Gastrocnemius medialis (tissue), 4 donors: ENCODE measurements around the gene SNW1. TPM values are rescaled to one million over a fixed set of nuclear protein-coding genes. Genes with fewer than 3 reads are reported as not detected.
"Not testable (repeated sequence)": the region's sequence is repeated elsewhere in the genome, so short reads cannot be mapped to it uniquely, and the experiment has no call there.

Experiments
- ATAC-seq, 2 donors: fragments of 150-250 bp; one replicate each; pipeline ENCODE4 v1.9.1; 2016
- DNase-seq, 2 donors: peaks; one replicate each; pipeline ENCODE4 v3.0.0-alpha.2; 2019
- H3K27ac ChIP-seq, 4 donors: fragments of 200-600 bp; sonication (generic); 1 replicate in 1 of 4; 2 replicates in 3 of 4; pipeline ENCODE4 v1.5.1; 2016 to 2018; ENCODE audit warnings: mild to moderate bottlenecking in 2 of 4, moderate library complexity in 1 of 4
- H3K27me3 ChIP-seq, 3 donors: fragments of 200-600 bp; sonication (generic) in 2 of 3; 1 replicate in 1 of 3; 2 replicates in 2 of 3; pipeline versions ENCODE4 v1.5.1 to v1.6.0; 2016 to 2019; ENCODE audit warnings: mild to moderate bottlenecking in 1 of 3, moderate library complexity in 1 of 3
- H3K36me3 ChIP-seq, 2 donors: fragments of 200-600 bp; sonication (generic) in 1 of 2; one replicate each; pipeline ENCODE4 v1.5.1; 2017 to 2018
- H3K4me1 ChIP-seq, 2 donors: fragments of 200-600 bp; sonication (generic) in 1 of 2; one replicate each; pipeline ENCODE4 v1.5.1; 2016 to 2017; ENCODE audit warnings: mild to moderate bottlenecking in 2 of 2
- H3K4me3 ChIP-seq, 4 donors: fragments of 200-600 bp; sonication (generic) in 3 of 4; 1 replicate in 1 of 4; 2 replicates in 3 of 4; pipeline ENCODE4 v1.5.1; 2016 to 2019; ENCODE audit warnings: mild to moderate bottlenecking in 2 of 4
- H3K9me3 ChIP-seq, 3 donors: fragments of 200-600 bp; sonication (generic) in 2 of 3; 1 replicate in 1 of 3; 2 replicates in 2 of 3; pipeline ENCODE4 v1.5.1; 2016 to 2019
- POLR2A ChIP-seq, 2 donors: fragments of 450-650 bp; IDR thresholded peaks; one replicate each; pipeline ENCODE4 v1.6.1; 2017; ENCODE audit warnings: antibody characterized with exemption in 2 of 2, mild to moderate bottlenecking in 2 of 2, moderate library complexity in 2 of 2
- in situ Hi-C, 4 donors: fragments of 200-750 bp; cut with MboI; loops; one replicate each; pipeline versions ENCODE4 v1.15.0 to v1.8.0; 2017; ENCODE audit warnings: low sequenced_read_pairs in 4 of 4
- intact Hi-C: fragments of 100-400 bp; cut with DNase I; formaldehyde crosslinking; loops from one replicate; pipeline ENCODE4 v1.15.1; 2023; ENCODE audit warnings: low total_unique reads
- total RNA-seq, 4 donors: library from RNA; depleted of rRNA; stranded (reverse); fragments of >200 nt; gene quantifications; one replicate each; pipeline versions ENCODE4 v1.1.0 to v1.2.3, GENCODE V29; 2016
- TF ChIP-seq, protein P1 (sequence below), 5 experiments: fragments of 450-650 bp in 3 of 5; fragments of 200-600 bp in 2 of 5; sonication (generic) in 2 of 5; IDR thresholded peaks in 4 of 5; conservative IDR thresholded peaks in 1 of 5; 1 replicate in 4 of 5; 2 replicates in 1 of 5; pipeline ENCODE4 v1.5.1; 2016 to 2019; ENCODE audit warnings: antibody characterized with exemption in 5 of 5, mild to moderate bottlenecking in 3 of 5, moderate library complexity in 3 of 5

Gene SNW1
- total RNA-seq, 4 donors from 2014 or later = 47.1 to 59.7 (median 54.4) TPM

DNA sequence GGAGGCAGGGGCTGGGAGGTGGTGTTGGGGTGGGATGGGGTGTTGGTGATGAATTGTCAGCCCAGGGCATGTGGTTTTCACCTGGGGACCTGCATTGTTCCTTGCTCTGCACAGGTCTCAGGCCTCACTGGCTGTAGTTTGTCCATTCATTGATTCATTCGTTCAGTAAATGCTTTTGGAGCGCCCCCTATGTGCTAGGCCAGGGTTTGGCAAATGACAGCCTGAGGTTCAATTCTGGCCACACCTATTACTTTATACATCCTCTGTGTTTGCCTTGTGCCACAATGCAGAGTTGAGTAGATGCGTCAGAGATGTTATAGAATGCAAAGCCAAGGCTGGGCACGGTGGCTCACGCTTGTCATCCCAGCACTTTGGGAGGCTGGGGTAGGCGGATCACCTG lies 43.6 kb upstream of the SNW1 start:
- H3K9me3 ChIP-seq = no peaks in the 10 kb centered on the region
- H3K27me3 ChIP-seq = no peaks in the 10 kb centered on the region
- no peak overlapping the region for H3K27ac ChIP-seq
- H3K36me3 ChIP-seq = no peaks in the 10 kb centered on the region
- in situ Hi-C loops = no loop called here
- H3K4me1 ChIP-seq = peaks cover 10 to 12% of the 10 kb centered on the region in 2 donors
- intact Hi-C loops = loop anchor here (5.0 kb wide), 1 partner anchor 187 kb away; the partner anchor contains the start of gene SPTLC2
- TF ChIP-seq POLR2A (IDR thresholded peaks at IDR 0.05) = no peak
- TF ChIP-seq, protein P1, sequence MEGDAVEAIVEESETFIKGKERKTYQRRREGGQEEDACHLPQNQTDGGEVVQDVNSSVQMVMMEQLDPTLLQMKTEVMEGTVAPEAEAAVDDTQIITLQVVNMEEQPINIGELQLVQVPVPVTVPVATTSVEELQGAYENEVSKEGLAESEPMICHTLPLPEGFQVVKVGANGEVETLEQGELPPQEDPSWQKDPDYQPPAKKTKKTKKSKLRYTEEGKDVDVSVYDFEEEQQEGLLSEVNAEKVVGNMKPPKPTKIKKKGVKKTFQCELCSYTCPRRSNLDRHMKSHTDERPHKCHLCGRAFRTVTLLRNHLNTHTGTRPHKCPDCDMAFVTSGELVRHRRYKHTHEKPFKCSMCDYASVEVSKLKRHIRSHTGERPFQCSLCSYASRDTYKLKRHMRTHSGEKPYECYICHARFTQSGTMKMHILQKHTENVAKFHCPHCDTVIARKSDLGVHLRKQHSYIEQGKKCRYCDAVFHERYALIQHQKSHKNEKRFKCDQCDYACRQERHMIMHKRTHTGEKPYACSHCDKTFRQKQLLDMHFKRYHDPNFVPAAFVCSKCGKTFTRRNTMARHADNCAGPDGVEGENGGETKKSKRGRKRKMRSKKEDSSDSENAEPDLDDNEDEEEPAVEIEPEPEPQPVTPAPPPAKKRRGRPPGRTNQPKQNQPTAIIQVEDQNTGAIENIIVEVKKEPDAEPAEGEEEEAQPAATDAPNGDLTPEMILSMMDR (IDR thresholded peaks at IDR 0.05 in 4 of 5, conservative IDR thresholded peaks at IDR 0.05 in 1 of 5) = no peak
- ATAC-seq (no peak), DNase-seq (no peak)
- no peak overlapping the region for H3K4me3 ChIP-seq

DNA sequence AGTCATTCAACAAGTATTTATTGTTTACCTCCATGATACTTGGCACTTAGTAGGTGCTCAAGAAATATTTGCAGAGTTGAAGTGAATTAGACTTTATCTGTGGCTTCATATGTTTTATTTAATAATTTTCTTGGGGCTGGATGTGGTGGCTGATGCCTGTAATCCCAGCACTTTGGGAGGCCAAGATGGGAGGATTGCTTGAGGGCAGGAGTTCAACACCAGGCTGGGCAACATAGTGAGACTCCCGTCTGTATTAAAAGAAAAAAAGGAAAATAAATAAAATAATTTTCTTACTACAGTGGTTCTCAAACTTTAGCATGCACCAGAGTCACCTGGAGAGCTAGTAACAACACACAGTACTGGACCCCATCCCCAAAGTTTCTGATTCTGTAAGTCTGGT lies 39.9 kb upstream of the SNW1 start:
- Histone ChIP-seq H3K9me3 (no peaks in the 10 kb centered on the region), H3K27me3 (no peaks in the 10 kb centered on the region), H3K4me3 (peak overlapping the region; percentile 66 to 94 (median 89)), H3K36me3 (no peaks in the 10 kb centered on the region), H3K4me1 (peaks cover 12 to 14% of the 10 kb centered on the region in 2 donors), H3K27ac (peak overlapping the region; percentile 87 to 98 (median 96))
- DNase-seq = no peak
- no peak for ATAC-seq
- intact Hi-C loops (loop anchor here (1.0 to 5.0 kb wide), 4 partner anchors 40 to 344 kb away; partner anchors contain the start of genes ALKBH1, SLIRP, SNW1 and SPTLC2), in situ Hi-C loops (no loop called here)
- TF ChIP-seq, protein P1 (IDR thresholded peaks at IDR 0.05 in 4 of 5, conservative IDR thresholded peaks at IDR 0.05 in 1 of 5) = no peak
- TF ChIP-seq POLR2A (IDR thresholded peaks at IDR 0.05) = no peak

DNA sequence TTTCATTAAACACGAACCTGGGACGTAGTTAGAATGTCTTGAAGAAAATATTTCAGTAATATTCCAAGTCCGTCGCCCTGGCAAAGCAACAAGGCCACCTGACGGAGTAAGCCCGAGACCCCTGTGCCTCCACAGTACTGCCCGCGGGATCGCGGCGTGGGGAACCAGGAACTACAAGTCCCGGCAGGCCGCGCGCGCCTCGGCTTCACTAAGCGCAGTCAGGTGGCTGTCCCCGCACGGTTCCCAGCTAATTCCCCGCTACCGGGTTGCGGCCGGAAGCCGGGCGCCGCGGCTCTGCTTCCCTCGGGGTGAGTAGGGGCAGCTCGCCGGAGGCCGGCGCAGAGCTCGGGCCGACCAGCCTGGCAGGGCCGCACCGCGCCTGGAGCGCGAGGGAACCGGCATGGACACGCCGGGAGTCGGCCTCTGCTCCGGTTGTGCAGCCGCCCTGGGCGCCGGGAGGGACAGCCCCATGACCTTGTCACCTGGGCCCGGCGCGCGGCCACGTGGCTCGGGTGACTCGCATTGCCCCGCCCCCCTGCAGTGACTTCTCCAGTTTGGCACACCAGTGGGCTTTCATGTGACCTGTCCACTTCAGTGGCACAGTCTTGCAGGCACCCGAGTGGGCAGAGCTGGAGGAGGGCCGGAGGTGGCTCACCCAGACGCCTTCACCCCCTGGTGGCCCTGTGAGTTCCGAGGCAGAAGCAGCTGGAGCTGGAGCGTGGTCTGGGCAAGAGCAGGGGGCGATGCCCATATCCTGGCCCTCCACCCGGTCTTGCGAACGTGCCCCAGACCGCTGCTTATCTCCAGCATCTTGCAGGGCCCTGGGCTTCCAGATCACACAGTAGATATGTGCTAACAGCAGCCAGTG lies 39.1 kb upstream of the SNW1 start, which contains the start of gene ADCK1:
ADCK1 (plus strand) TSS at position 247 of the 868 bp plus-strand sequence. CDS start 18,870 bp downstream, outside the sequence.
- no peaks in the 10 kb centered on the region for H3K9me3 ChIP-seq
- H3K27ac ChIP-seq = peak within 1 kb of the TSS; percentile 87 to 98 (median 96)
- DNase-seq = peak; percentile 86 to 97
- peak within 1 kb of the TSS; percentile 66 to 94 (median 89) for H3K4me3 ChIP-seq
- intact Hi-C loops = loop anchor here (1.0 to 5.0 kb wide), 4 partner anchors 39 to 343 kb away; partner anchors contain the start of genes ALKBH1, SLIRP, SNW1 and SPTLC2
- TF ChIP-seq POLR2A (IDR thresholded peaks at IDR 0.05) = peak; percentile 75 to 83
- TF ChIP-seq, protein P1 (IDR thresholded peaks at IDR 0.05 in 4 of 5, conservative IDR thresholded peaks at IDR 0.05 in 1 of 5) = peak; percentile 32 to 52 (median 41)
- ATAC-seq = peak; percentile 93 to 96
- H3K4me1 ChIP-seq = peaks cover 12 to 14% of the 10 kb centered on the region in 2 donors
- H3K36me3 ChIP-seq = no peaks in the 10 kb centered on the region
- H3K27me3 ChIP-seq = no peaks in the 10 kb centered on the region
- in situ Hi-C loops = no loop called here

DNA sequence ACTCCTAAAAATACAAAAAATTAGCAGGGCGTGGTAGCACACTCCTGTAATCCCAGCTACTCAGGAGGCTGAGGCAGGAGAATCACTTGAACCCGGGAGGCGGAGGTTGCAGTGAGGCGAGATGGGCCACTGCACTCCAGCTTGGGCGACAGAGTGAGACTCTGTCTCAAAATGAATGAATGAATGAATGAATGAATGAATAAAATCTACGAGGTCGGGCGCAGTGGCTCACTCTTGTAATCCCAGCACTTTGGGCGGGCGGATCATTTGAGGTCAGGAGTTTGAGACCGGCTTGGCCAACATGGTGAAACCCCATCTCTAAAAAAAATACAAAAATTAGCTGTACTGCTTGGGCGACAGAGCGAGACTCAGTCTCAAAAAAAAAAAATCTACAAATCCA lies 38.5 kb upstream of the SNW1 start:
- H3K27me3 ChIP-seq, in situ Hi-C loops, intact Hi-C loops, ATAC-seq, DNase-seq, H3K9me3 ChIP-seq, H3K36me3 ChIP-seq: not testable (repeated sequence)
- Histone ChIP-seq H3K27ac (peak overlapping the region; percentile 87 to 98 (median 96)), H3K4me3 (peak overlapping the region; percentile 66 to 94 (median 89)), H3K4me1 (peaks cover 12 to 14% of the 10 kb centered on the region in 2 donors)

DNA sequence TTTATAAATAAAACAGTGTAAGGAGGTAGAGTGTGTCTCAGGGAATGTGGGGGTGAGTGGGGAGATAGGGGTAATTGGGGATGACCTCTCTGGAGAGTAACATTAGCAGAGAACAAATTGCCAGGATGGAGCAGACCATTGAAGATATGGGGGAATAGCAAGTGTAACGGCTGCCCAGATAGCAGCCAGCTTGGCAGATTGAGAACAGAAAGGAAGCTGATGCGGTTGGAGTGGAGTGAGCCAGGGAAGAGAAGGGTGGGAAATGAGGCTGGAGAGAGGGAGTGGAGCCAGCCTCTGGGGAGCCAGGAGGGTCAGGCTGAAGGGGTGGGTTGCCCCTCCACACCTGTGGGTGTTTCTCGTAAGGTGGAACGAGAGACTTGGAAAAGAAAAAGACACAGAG lies 33.4 kb upstream of the SNW1 start:
- no peak for TF ChIP-seq POLR2A (IDR thresholded peaks at IDR 0.05)
- TF ChIP-seq, protein P1 (IDR thresholded peaks at IDR 0.05 in 4 of 5, conservative IDR thresholded peaks at IDR 0.05 in 1 of 5) = no peak
- Histone ChIP-seq H3K27me3 (no peaks in the 10 kb centered on the region), H3K36me3 (no peaks in the 10 kb centered on the region), H3K4me3 (no peak overlapping the region), H3K9me3 (no peaks in the 10 kb centered on the region), H3K4me1 (peaks cover 0 to 1% of the 10 kb centered on the region in 2 donors), H3K27ac (no peak overlapping the region)
- ATAC-seq (no peak), DNase-seq (no peak)
- intact Hi-C loops (no loop called here), in situ Hi-C loops (no loop called here)

DNA sequence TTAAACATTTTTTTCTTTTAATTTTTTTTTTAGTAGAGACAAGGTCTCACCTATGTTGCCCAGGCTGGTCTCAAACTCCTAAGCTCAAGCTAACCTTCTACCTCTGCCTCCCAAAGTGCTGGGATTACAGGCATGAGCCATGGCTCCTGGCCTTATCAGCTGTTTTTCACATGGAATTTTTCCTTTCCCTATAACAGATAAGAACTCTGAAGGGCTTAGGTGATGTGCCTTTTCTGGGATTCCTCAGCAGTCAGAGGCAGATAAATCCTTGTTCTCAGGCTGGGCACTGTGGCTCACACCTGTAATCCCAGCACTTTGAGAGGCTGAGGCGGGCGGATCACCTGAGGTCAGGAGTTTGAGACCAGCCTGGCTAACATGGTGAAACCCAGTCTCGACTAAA lies 32.3 kb upstream of the SNW1 start:
- H3K9me3 ChIP-seq, DNase-seq, H3K27me3 ChIP-seq, H3K4me3 ChIP-seq, H3K36me3 ChIP-seq, H3K27ac ChIP-seq, H3K4me1 ChIP-seq, in situ Hi-C loops, ATAC-seq, intact Hi-C loops: not testable (repeated sequence)
